Esophagus muscularis mucosa (tissue), 3 donors: Measurements from ENCODE around the gene LRP2.

ENCODE experiments used
- CTCF ChIP-seq, 3 experiments: fragments of 200-600 bp in 2 of 3; fragments of 450-650 bp in 1 of 3; sonication (generic) in 2 of 3; IDR thresholded peaks; one replicate each; pipeline ENCODE4 v1.5.1; 2017 to 2019; ENCODE audit warnings: antibody characterized with exemption in 3 of 3, mild to moderate bottlenecking in 2 of 3, moderate library complexity in 1 of 3
- POLR2AphosphoS5 ChIP-seq, 2 donors: sonication (generic); formaldehyde crosslinking; IDR thresholded peaks; one replicate each; pipeline ENCODE4 v1.6.1; 2017; ENCODE audit warnings: antibody characterized with exemption in 2 of 2

- TF ChIP-seq POLR2AphosphoS5 (IDR thresholded peaks at IDR 0.05) (no peak), CTCF (IDR thresholded peaks at IDR 0.05) (no peak)
Observed at GRCh38 chr2:169086893-169087467, 275.4 kb downstream of the LRP2 start.
